ENCODE data around the gene SPPL2B. TPM values are rescaled to one million over a fixed set of nuclear protein-coding genes. Genes with fewer than 3 reads are reported as not detected.
A peak's percentile ranks its signal among the peaks of the same experiment; 100 is the strongest.
"Not testable (repeated sequence)": the region's sequence is repeated elsewhere in the genome, so short reads cannot be mapped to it uniquely, and the experiment has no call there.

The SPPL2B gene
- 10 to 100 TPM; 27.4 to 59.1 TPM for polyA plus RNA-seq

- Histone ChIP-seq H3K27ac (ENCODE audit: low read depth in 2 of 2, low read length in 1 of 2) (peak within 1 kb of the TSS; percentile 81 to 90), H3K9me3 (ENCODE audit: control insufficient read depth in 2 of 2, insufficient read depth in 1 of 2, low read depth in 1 of 2, low read length in 1 of 2) (no peaks in the 10 kb centered on the region), H3K36me3 (ENCODE audit: control insufficient read depth in 2 of 2, insufficient read depth in 2 of 2, low read length in 1 of 2) (peaks cover 0 to 3% of the 10 kb centered on the region in 2 donors), H3K4me3 (ENCODE audit: low read depth in 1 of 2, low read length in 2 of 2) (peak within 1 kb of the TSS; percentile 77 to 96), H3K27me3 (ENCODE audit: control insufficient read depth in 1 of 2, insufficient read depth in 2 of 2, low read length in 2 of 2) (no peaks in the 10 kb centered on the region), H3K4me1 (ENCODE audit: control insufficient read depth in 2 of 2, insufficient read depth in 2 of 2, low read length in 1 of 2) (peaks cover 0 to 20% of the 10 kb centered on the region in 2 donors)
- WGBS, 2 donors, result 0% methylated on average over 83 to 89 of the region's 89 CpGs
Measured at GRCh38 chr19:2328401-2329148, at the start of gene SPPL2B, which contains the start of gene LSM7. Gene SPPL2B (plus strand): TSS chr19:2328684. CDS start chr19:2328710, 26 bp downstream. Gene LSM7 (minus strand): TSS chr19:2328586. CDS start chr19:2328566, 20 bp downstream.

GRCh38 chr19:2280633-2281264 lies 47.7 kb upstream of the SPPL2B start:
- peaks cover 4 to 12% of the 10 kb centered on the region in 2 donors for H3K4me1 ChIP-seq (ENCODE audit: control insufficient read depth in 2 of 2, insufficient read depth in 2 of 2, low read length in 1 of 2)
- 67 to 80% methylated on average over 26 of the region's 26 CpGs for WGBS, 2 donors
- H3K36me3 ChIP-seq (ENCODE audit: control insufficient read depth in 2 of 2, insufficient read depth in 2 of 2, low read length in 1 of 2), result peaks cover 0 to 4% of the 10 kb centered on the region in 2 donors
- H3K27ac ChIP-seq (ENCODE audit: low read depth in 2 of 2, low read length in 1 of 2), result no peak overlapping the region
- H3K4me3 ChIP-seq (ENCODE audit: low read depth in 1 of 2, low read length in 2 of 2), result no peak overlapping the region
- H3K27me3 ChIP-seq (ENCODE audit: control insufficient read depth in 1 of 2, insufficient read depth in 2 of 2, low read length in 2 of 2), result no peaks in the 10 kb centered on the region
- no peaks in the 10 kb centered on the region for H3K9me3 ChIP-seq (ENCODE audit: control insufficient read depth in 2 of 2, insufficient read depth in 1 of 2, low read depth in 1 of 2, low read length in 1 of 2)

- H3K4me1 ChIP-seq (ENCODE audit: control insufficient read depth in 2 of 2, insufficient read depth in 2 of 2, low read length in 1 of 2); H3K9me3 ChIP-seq (ENCODE audit: control insufficient read depth in 2 of 2, insufficient read depth in 1 of 2, low read depth in 1 of 2, low read length in 1 of 2); H3K36me3 ChIP-seq (ENCODE audit: control insufficient read depth in 2 of 2, insufficient read depth in 2 of 2, low read length in 1 of 2); H3K27me3 ChIP-seq (ENCODE audit: control insufficient read depth in 1 of 2, insufficient read depth in 2 of 2, low read length in 2 of 2): not testable (repeated sequence)
- H3K4me3 ChIP-seq (ENCODE audit: low read depth in 1 of 2, low read length in 2 of 2), result peak overlapping the region in 1 of 2 donors; percentile 24
- WGBS, 2 donors, result 27 to 30% methylated on average over 16 of the region's 16 CpGs
- H3K27ac ChIP-seq (ENCODE audit: low read depth in 2 of 2, low read length in 1 of 2), result peak overlapping the region in 1 of 2 donors; percentile 48
Measured at GRCh38 chr19:2281265-2282061, 47.0 kb upstream of the SPPL2B start.

- H3K9me3 ChIP-seq (ENCODE audit: control insufficient read depth in 2 of 2, insufficient read depth in 1 of 2, low read depth in 1 of 2, low read length in 1 of 2), result no peaks in the 10 kb centered on the region
- peaks cover 2 to 4% of the 10 kb centered on the region in 2 donors for H3K4me1 ChIP-seq (ENCODE audit: control insufficient read depth in 2 of 2, insufficient read depth in 2 of 2, low read length in 1 of 2)
- no peaks in the 10 kb centered on the region for H3K36me3 ChIP-seq (ENCODE audit: control insufficient read depth in 2 of 2, insufficient read depth in 2 of 2, low read length in 1 of 2)
- H3K27me3 ChIP-seq (ENCODE audit: control insufficient read depth in 1 of 2, insufficient read depth in 2 of 2, low read length in 2 of 2), result no peaks in the 10 kb centered on the region
- peak within 1 kb of the TSS in 1 of 2 donors; percentile 48 for H3K27ac ChIP-seq (ENCODE audit: low read depth in 2 of 2, low read length in 1 of 2)
- 16 to 21% methylated on average over 37 to 41 of the region's 41 CpGs for WGBS, 2 donors
- H3K4me3 ChIP-seq (ENCODE audit: low read depth in 1 of 2, low read length in 2 of 2), result peak within 1 kb of the TSS; percentile 2 to 24
Measured at GRCh38 chr19:2282062-2282861, 46.2 kb upstream of the SPPL2B start, which contains the start of gene PEAK3. Gene PEAK3 (minus strand): TSS chr19:2282175. CDS start chr19:2280931, 1,244 bp downstream.

GRCh38 chr19:2282862-2283237 lies 45.6 kb upstream of the SPPL2B start:
- no peak overlapping the region for H3K4me3 ChIP-seq (ENCODE audit: low read depth in 1 of 2, low read length in 2 of 2)
- no peaks in the 10 kb centered on the region for H3K36me3 ChIP-seq (ENCODE audit: control insufficient read depth in 2 of 2, insufficient read depth in 2 of 2, low read length in 1 of 2)
- WGBS, 2 donors, result 75 to 79% methylated on average over 11 of the region's 11 CpGs
- no peaks in the 10 kb centered on the region for H3K27me3 ChIP-seq (ENCODE audit: control insufficient read depth in 1 of 2, insufficient read depth in 2 of 2, low read length in 2 of 2)
- peaks cover 2 to 4% of the 10 kb centered on the region in 2 donors for H3K4me1 ChIP-seq (ENCODE audit: control insufficient read depth in 2 of 2, insufficient read depth in 2 of 2, low read length in 1 of 2)
- H3K27ac ChIP-seq (ENCODE audit: low read depth in 2 of 2, low read length in 1 of 2), result no peak overlapping the region
- no peaks in the 10 kb centered on the region for H3K9me3 ChIP-seq (ENCODE audit: control insufficient read depth in 2 of 2, insufficient read depth in 1 of 2, low read depth in 1 of 2, low read length in 1 of 2)

- Histone ChIP-seq H3K4me3 (ENCODE audit: low read depth in 1 of 2, low read length in 2 of 2) (no peak overlapping the region), H3K27ac (ENCODE audit: low read depth in 2 of 2, low read length in 1 of 2) (no peak overlapping the region), H3K9me3 (ENCODE audit: control insufficient read depth in 2 of 2, insufficient read depth in 1 of 2, low read depth in 1 of 2, low read length in 1 of 2) (no peaks in the 10 kb centered on the region), H3K27me3 (ENCODE audit: control insufficient read depth in 1 of 2, insufficient read depth in 2 of 2, low read length in 2 of 2) (no peaks in the 10 kb centered on the region), H3K4me1 (ENCODE audit: control insufficient read depth in 2 of 2, insufficient read depth in 2 of 2, low read length in 1 of 2) (peaks cover 2 to 4% of the 10 kb centered on the region in 2 donors), H3K36me3 (ENCODE audit: control insufficient read depth in 2 of 2, insufficient read depth in 2 of 2, low read length in 1 of 2) (no peaks in the 10 kb centered on the region)
- 93 to 95% methylated on average over 8 of the region's 8 CpGs for WGBS, 2 donors
Measured at GRCh38 chr19:2283835-2284507, 44.5 kb upstream of the SPPL2B start.

GRCh38 chr19:2286402-2287140 lies 41.9 kb upstream of the SPPL2B start:
- Histone ChIP-seq H3K36me3 (ENCODE audit: control insufficient read depth in 2 of 2, insufficient read depth in 2 of 2, low read length in 1 of 2) (no peaks in the 10 kb centered on the region), H3K4me1 (ENCODE audit: control insufficient read depth in 2 of 2, insufficient read depth in 2 of 2, low read length in 1 of 2) (peaks cover 4 to 17% of the 10 kb centered on the region in 2 donors), H3K4me3 (ENCODE audit: low read depth in 1 of 2, low read length in 2 of 2) (no peak overlapping the region), H3K27ac (ENCODE audit: low read depth in 2 of 2, low read length in 1 of 2) (no peak overlapping the region), H3K27me3 (ENCODE audit: control insufficient read depth in 1 of 2, insufficient read depth in 2 of 2, low read length in 2 of 2) (peaks cover 0 to 6% of the 10 kb centered on the region in 2 donors), H3K9me3 (ENCODE audit: control insufficient read depth in 2 of 2, insufficient read depth in 1 of 2, low read depth in 1 of 2, low read length in 1 of 2) (no peaks in the 10 kb centered on the region)
- WGBS, 2 donors, result 87 to 88% methylated on average over 20 of the region's 20 CpGs

- H3K27ac ChIP-seq (ENCODE audit: low read depth in 2 of 2, low read length in 1 of 2), result no peak overlapping the region
- H3K36me3 ChIP-seq (ENCODE audit: control insufficient read depth in 2 of 2, insufficient read depth in 2 of 2, low read length in 1 of 2), result no peaks in the 10 kb centered on the region
- H3K27me3 ChIP-seq (ENCODE audit: control insufficient read depth in 1 of 2, insufficient read depth in 2 of 2, low read length in 2 of 2), result peaks cover 0 to 9% of the 10 kb centered on the region in 2 donors
- H3K4me1 ChIP-seq (ENCODE audit: control insufficient read depth in 2 of 2, insufficient read depth in 2 of 2, low read length in 1 of 2), result peaks cover 0 to 15% of the 10 kb centered on the region in 2 donors
- 73 to 79% methylated on average over 13 of the region's 13 CpGs for WGBS, 2 donors
- no peak overlapping the region for H3K4me3 ChIP-seq (ENCODE audit: low read depth in 1 of 2, low read length in 2 of 2)
- no peaks in the 10 kb centered on the region for H3K9me3 ChIP-seq (ENCODE audit: control insufficient read depth in 2 of 2, insufficient read depth in 1 of 2, low read depth in 1 of 2, low read length in 1 of 2)
Measured at GRCh38 chr19:2287585-2288337, 40.7 kb upstream of the SPPL2B start.
